H1 (cell line): ENCODE results near the gene UAP1. TPM values are rescaled to one million over a fixed set of nuclear protein-coding genes. Genes with fewer than 3 reads are reported as not detected.

Source experiments
- BCL11A ChIP-seq, 2 experiments: IDR thresholded peaks; one replicate each; pipeline ENCODE4 v1.6.1; 2011; ENCODE audit warnings: low read depth in 2 of 2, low read length in 2 of 2, mild to moderate bottlenecking in 2 of 2
- CBX5 ChIP-seq: fragments of 300-800, 300-1000 bp; sonication (generic); IDR thresholded peaks from 2 replicates; pipeline ENCODE4 v1.7.1; 2016; ENCODE audit warnings: antibody characterized with exemption, low read length, low read depth
- CHD1 ChIP-seq: IDR thresholded peaks from 2 replicates; pipeline ENCODE4 v1.6.1; 2012; ENCODE audit warnings: low read depth, low read length, improper control_type of control experiment
- EGR1 ChIP-seq: IDR thresholded peaks from 2 replicates; pipeline ENCODE4 v1.6.1; 2011; ENCODE audit warnings: low read depth, low read length, borderline replicate concordance
- EP300 ChIP-seq, 2 experiments: IDR thresholded peaks; 1 replicate in 1 of 2; 2 replicates in 1 of 2; pipeline ENCODE4 v1.6.1; 2011 to 2012; ENCODE audit warnings: low read depth in 2 of 2, low read length in 2 of 2, mild to moderate bottlenecking in 2 of 2, borderline replicate concordance in 1 of 2, inconsistent platforms in 1 of 2, moderate library complexity in 1 of 2
- GTF2F1 ChIP-seq: IDR thresholded peaks from 2 replicates; pipeline ENCODE4 v1.6.1; 2012; ENCODE audit warnings: low read depth, low read length, improper control_type of control experiment, borderline replicate concordance
- POLR2AphosphoS5 ChIP-seq: IDR thresholded peaks from 2 replicates; pipeline ENCODE4 v1.6.1; 2011; ENCODE audit warnings: low read depth, low read length
- RNF2 ChIP-seq: fragments of 200-900, 300-1000 bp; sonication (generic); IDR thresholded peaks from 2 replicates; pipeline ENCODE4 v1.7.1; 2016; ENCODE audit warnings: borderline replicate concordance, low read depth, mild to moderate bottlenecking, antibody characterized with exemption, low read length; ENCODE audit not compliant: poor library complexity, severe bottlenecking; ENCODE audit errors: missing control alignments
- YY1 ChIP-seq: IDR thresholded peaks from 2 replicates; pipeline ENCODE4 v1.6.1; 2011; ENCODE audit warnings: low read depth, mild to moderate bottlenecking, low read length
- polyA plus RNA-seq, 7 experiments: library from polyadenylated mRNA; depleted of rRNA in 3 of 7; stranded (reverse) in 5 of 7; unstranded in 2 of 7; fragments of >200 nt in 5 of 7; fragments of 200-250 nt in 2 of 7; gene quantifications; 1 replicate in 5 of 7; 2 replicates in 1 of 7; 4 replicates in 1 of 7; pipeline versions ENCODE4 v1.2.1 to v1.2.3, GENCODE V29; 2011 to 2013; ENCODE audit warnings: missing spikeins in 2 of 7, mixed read lengths in 2 of 7
- total RNA-seq: library from RNA; stranded (reverse); fragmentation: NEBNext Ultra II Directional; extraction: Animal tissue kit (Norgen Biotek cat#: 25700); gene quantifications from 2 replicates; pipeline ENCODE4 v1.2.1, GENCODE V29; 2021
- TF ChIP-seq, protein P1 (sequence below): fragments of 300-600 bp; sonication (generic); IDR thresholded peaks from 2 replicates; pipeline ENCODE4 v1.7.1; 2012; ENCODE audit warnings: low read length, moderate library complexity, mild to moderate bottlenecking, inconsistent platforms; ENCODE audit not compliant: insufficient replicate concordance

Gene UAP1
- total and polyA plus RNA-seq, 2 of the 8 experiments (the other 6 are each of a cell fraction or from before 2014, with no cell fraction given): 9.4 to 32.9 TPM

- 0 out of 3 replicates have a peak, but pooled peaks of 1 of the 2 experiments have one; percentile 10 for TF ChIP-seq EP300 (IDR thresholded peaks at IDR 0.05; ENCODE audit: borderline replicate concordance in 1 of 2, low read depth in 2 of 2, low read length in 2 of 2)
- TF ChIP-seq RNF2: no peak
- TF ChIP-seq YY1: no peak; the same call in 1 of the 2 replicates
- TF ChIP-seq, protein P1, sequence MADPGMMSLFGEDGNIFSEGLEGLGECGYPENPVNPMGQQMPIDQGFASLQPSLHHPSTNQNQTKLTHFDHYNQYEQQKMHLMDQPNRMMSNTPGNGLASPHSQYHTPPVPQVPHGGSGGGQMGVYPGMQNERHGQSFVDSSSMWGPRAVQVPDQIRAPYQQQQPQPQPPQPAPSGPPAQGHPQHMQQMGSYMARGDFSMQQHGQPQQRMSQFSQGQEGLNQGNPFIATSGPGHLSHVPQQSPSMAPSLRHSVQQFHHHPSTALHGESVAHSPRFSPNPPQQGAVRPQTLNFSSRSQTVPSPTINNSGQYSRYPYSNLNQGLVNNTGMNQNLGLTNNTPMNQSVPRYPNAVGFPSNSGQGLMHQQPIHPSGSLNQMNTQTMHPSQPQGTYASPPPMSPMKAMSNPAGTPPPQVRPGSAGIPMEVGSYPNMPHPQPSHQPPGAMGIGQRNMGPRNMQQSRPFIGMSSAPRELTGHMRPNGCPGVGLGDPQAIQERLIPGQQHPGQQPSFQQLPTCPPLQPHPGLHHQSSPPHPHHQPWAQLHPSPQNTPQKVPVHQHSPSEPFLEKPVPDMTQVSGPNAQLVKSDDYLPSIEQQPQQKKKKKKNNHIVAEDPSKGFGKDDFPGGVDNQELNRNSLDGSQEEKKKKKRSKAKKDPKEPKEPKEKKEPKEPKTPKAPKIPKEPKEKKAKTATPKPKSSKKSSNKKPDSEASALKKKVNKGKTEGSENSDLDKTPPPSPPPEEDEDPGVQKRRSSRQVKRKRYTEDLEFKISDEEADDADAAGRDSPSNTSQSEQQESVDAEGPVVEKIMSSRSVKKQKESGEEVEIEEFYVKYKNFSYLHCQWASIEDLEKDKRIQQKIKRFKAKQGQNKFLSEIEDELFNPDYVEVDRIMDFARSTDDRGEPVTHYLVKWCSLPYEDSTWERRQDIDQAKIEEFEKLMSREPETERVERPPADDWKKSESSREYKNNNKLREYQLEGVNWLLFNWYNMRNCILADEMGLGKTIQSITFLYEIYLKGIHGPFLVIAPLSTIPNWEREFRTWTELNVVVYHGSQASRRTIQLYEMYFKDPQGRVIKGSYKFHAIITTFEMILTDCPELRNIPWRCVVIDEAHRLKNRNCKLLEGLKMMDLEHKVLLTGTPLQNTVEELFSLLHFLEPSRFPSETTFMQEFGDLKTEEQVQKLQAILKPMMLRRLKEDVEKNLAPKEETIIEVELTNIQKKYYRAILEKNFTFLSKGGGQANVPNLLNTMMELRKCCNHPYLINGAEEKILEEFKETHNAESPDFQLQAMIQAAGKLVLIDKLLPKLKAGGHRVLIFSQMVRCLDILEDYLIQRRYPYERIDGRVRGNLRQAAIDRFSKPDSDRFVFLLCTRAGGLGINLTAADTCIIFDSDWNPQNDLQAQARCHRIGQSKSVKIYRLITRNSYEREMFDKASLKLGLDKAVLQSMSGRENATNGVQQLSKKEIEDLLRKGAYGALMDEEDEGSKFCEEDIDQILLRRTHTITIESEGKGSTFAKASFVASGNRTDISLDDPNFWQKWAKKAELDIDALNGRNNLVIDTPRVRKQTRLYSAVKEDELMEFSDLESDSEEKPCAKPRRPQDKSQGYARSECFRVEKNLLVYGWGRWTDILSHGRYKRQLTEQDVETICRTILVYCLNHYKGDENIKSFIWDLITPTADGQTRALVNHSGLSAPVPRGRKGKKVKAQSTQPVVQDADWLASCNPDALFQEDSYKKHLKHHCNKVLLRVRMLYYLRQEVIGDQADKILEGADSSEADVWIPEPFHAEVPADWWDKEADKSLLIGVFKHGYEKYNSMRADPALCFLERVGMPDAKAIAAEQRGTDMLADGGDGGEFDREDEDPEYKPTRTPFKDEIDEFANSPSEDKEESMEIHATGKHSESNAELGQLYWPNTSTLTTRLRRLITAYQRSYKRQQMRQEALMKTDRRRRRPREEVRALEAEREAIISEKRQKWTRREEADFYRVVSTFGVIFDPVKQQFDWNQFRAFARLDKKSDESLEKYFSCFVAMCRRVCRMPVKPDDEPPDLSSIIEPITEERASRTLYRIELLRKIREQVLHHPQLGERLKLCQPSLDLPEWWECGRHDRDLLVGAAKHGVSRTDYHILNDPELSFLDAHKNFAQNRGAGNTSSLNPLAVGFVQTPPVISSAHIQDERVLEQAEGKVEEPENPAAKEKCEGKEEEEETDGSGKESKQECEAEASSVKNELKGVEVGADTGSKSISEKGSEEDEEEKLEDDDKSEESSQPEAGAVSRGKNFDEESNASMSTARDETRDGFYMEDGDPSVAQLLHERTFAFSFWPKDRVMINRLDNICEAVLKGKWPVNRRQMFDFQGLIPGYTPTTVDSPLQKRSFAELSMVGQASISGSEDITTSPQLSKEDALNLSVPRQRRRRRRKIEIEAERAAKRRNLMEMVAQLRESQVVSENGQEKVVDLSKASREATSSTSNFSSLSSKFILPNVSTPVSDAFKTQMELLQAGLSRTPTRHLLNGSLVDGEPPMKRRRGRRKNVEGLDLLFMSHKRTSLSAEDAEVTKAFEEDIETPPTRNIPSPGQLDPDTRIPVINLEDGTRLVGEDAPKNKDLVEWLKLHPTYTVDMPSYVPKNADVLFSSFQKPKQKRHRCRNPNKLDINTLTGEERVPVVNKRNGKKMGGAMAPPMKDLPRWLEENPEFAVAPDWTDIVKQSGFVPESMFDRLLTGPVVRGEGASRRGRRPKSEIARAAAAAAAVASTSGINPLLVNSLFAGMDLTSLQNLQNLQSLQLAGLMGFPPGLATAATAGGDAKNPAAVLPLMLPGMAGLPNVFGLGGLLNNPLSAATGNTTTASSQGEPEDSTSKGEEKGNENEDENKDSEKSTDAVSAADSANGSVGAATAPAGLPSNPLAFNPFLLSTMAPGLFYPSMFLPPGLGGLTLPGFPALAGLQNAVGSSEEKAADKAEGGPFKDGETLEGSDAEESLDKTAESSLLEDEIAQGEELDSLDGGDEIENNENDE: no peak
- no peak for TF ChIP-seq CBX5
- peak; percentile 52; the same call in 1 of the 2 replicates for TF ChIP-seq EGR1
- TF ChIP-seq CHD1: no peak
- TF ChIP-seq GTF2F1: no peak
- TF ChIP-seq BCL11A (IDR thresholded peaks at IDR 0.05; ENCODE audit: low read depth in 2 of 2, low read length in 2 of 2): no peak
- TF ChIP-seq POLR2AphosphoS5: peak; percentile 66
Measured at GRCh38 chr1:162561037-162561615, 396 bp upstream of the UAP1 start (continued).
